Spleen (tissue), 11 donors: ENCODE results near the gene CACNA2D3. TPM values are rescaled to one million over a fixed set of nuclear protein-coding genes. Genes with fewer than 3 reads are reported as not detected.

Experiments
- DNase-seq: peaks from one replicate; pipeline ENCODE4 v3.0.0-alpha.2; 2020
- H3K27ac ChIP-seq, 8 donors: fragments of 200-600 bp; sonication (generic) in 7 of 8; 1 replicate in 4 of 8; 2 replicates in 4 of 8; pipeline versions ENCODE4 v1.5.0 to v1.8.0; 2016 to 2021; ENCODE audit warnings: inconsistent platforms in 4 of 8, mild to moderate bottlenecking in 4 of 8, moderate library complexity in 1 of 8
- H3K27me3 ChIP-seq, 7 donors: fragments of 200-600 bp; sonication (generic) in 6 of 7; replicated peaks in 1 of 7; 1 replicate in 4 of 7; 2 replicates in 3 of 7; pipeline versions ENCODE4 v1.5.0 to v1.8.0; 2016 to 2021; ENCODE audit warnings: inconsistent platforms in 3 of 7, mild to moderate bottlenecking in 1 of 7
- H3K36me3 ChIP-seq, 6 donors: fragments of 200-600 bp; sonication (generic) in 5 of 6; 1 replicate in 4 of 6; 2 replicates in 2 of 6; pipeline versions ENCODE4 v1.5.0 to v1.8.0; 2016 to 2021; ENCODE audit warnings: inconsistent platforms in 2 of 6
- H3K4me1 ChIP-seq, 6 donors: fragments of 200-600 bp; sonication (generic) in 5 of 6; 1 replicate in 3 of 6; 2 replicates in 3 of 6; pipeline versions ENCODE4 v1.5.0 to v1.8.0; 2016 to 2021; ENCODE audit warnings: inconsistent platforms in 3 of 6
- H3K4me3 ChIP-seq, 8 donors: fragments of 200-600 bp; sonication (generic) in 7 of 8; 1 replicate in 4 of 8; 2 replicates in 4 of 8; pipeline versions ENCODE4 v1.5.0 to v1.8.0; 2016 to 2021; ENCODE audit warnings: inconsistent platforms in 4 of 8, mild to moderate bottlenecking in 4 of 8, moderate library complexity in 2 of 8
- H3K9me3 ChIP-seq, 8 donors: fragments of 200-600 bp; sonication (generic) in 7 of 8; 1 replicate in 4 of 8; 2 replicates in 4 of 8; pipeline versions ENCODE4 v1.5.0 to v1.8.0; 2016 to 2021; ENCODE audit warnings: inconsistent platforms in 4 of 8
- CTCF ChIP-seq, 11 experiments: fragments of 200-600 bp in 7 of 11; fragments of 450-650 bp in 4 of 11; sonication (generic) in 4 of 11; IDR thresholded peaks in 8 of 11; conservative IDR thresholded peaks in 3 of 11; 1 replicate in 7 of 11; 2 replicates in 4 of 11; pipeline versions ENCODE4 v1.4.0 to v1.8.0; 2016 to 2021; ENCODE audit warnings: antibody characterized with exemption in 11 of 11, inconsistent platforms in 4 of 11, mild to moderate bottlenecking in 1 of 11
- POLR2A ChIP-seq, 3 donors: fragments of 450-650 bp; IDR thresholded peaks; one replicate each; pipeline ENCODE4 v1.5.1; 2017; ENCODE audit warnings: antibody characterized with exemption in 3 of 3, mild to moderate bottlenecking in 1 of 3
- POLR2AphosphoS5 ChIP-seq, 3 donors: sonication (generic); formaldehyde crosslinking; IDR thresholded peaks; one replicate each; pipeline ENCODE4 v1.5.1; 2017; ENCODE audit warnings: antibody characterized with exemption in 3 of 3
- WGBS, 5 donors: extraction: QIAGEN DNeasy Blood & Tissue Kit in 3 of 5; methylation state at CpG; one replicate each; pipeline versions ENCODE4 v1.1.5 to v1.1.7; 2013 to 2018; 5-methylcytosine and 5-hydroxymethylcytosine counted together
- intact Hi-C: fragments of 100-400 bp; cut with DNase I; formaldehyde crosslinking; loops from one replicate; pipeline ENCODE4 v1.15.0; 2023; ENCODE audit warnings: low total_unique reads
- polyA plus RNA-seq, 3 donors: library from polyadenylated mRNA; stranded (reverse); fragments of 200-250 nt; gene quantifications; one replicate each; pipeline ENCODE4 v1.2.1, GENCODE V29; 2013
- total RNA-seq, 7 donors: library from RNA; depleted of rRNA in 3 of 7; stranded (reverse); fragments of >200 nt in 3 of 7; fragmentation: NEBNext Ultra II Directional in 4 of 7; extraction: Animal tissue kit (Norgen Biotek cat#: 25700) in 4 of 7; gene quantifications; one replicate each; pipeline versions ENCODE4 v1.1.0 to v1.2.1, GENCODE V29; 2016 to 2021
- donor health status: healthy with polysubstance abuse.
- donor health status: DM: no; HTN: no; CAD: no; lungs with moderate emphysema.
- donor health status: DM: no; HTN: no; CAD: no.
- donor health status: Bipolar disorder and iron deficiency.
- donor health status: healthy.
- donor health status: DM: no; HTN: no; CAD: no.
- donor health status: DM: yes; HTN: yes; CAD: no.

CACNA2D3 gene
- total and polyA plus RNA-seq, 10 donors: 0.83 to 4.9 (median 2.9) TPM

GRCh38 chr3:54949491-54950044, 827.2 kb downstream of the CACNA2D3 start:
- intact Hi-C loops: no loop called here
- WGBS, 5 donors: 88 to 99% (median 92%) methylated on average over 4 of the region's 4 CpGs
- H3K4me1 ChIP-seq: peaks cover 0 to 7% (median under 1%) of the 10 kb centered on the region in 6 donors

GRCh38 chr3:54950391-54951003, 828.1 kb downstream of the CACNA2D3 start:
- Histone ChIP-seq H3K4me3 (no peak overlapping the region), H3K36me3 (no peaks in the 10 kb centered on the region), H3K4me1 (peaks cover 0 to 7% (median 1%) of the 10 kb centered on the region in 6 donors), H3K9me3 (no peaks in the 10 kb centered on the region), H3K27me3 (no peaks in the 10 kb centered on the region), H3K27ac (no peak overlapping the region)
- 24 to 55% (median 52%) methylated on average over 7 of the region's 7 CpGs for WGBS, 5 donors
- no peak for DNase-seq
- TF ChIP-seq POLR2AphosphoS5 (IDR thresholded peaks at IDR 0.05) (no peak), CTCF (IDR thresholded peaks at IDR 0.05 in 8 of 11, conservative IDR thresholded peaks at IDR 0.05 in 3 of 11) (no peak), POLR2A (IDR thresholded peaks at IDR 0.05) (no peak)
- intact Hi-C loops: no loop called here

More at GRCh38 chr3:54949491-54950044, 827.2 kb downstream of the CACNA2D3 start:
- H3K27ac ChIP-seq: no peak overlapping the region
- H3K4me3 ChIP-seq: no peak overlapping the region
- H3K27me3 ChIP-seq: no peaks in the 10 kb centered on the region
- H3K9me3 ChIP-seq: no peaks in the 10 kb centered on the region
- TF ChIP-seq POLR2A (IDR thresholded peaks at IDR 0.05): no peak
- no peak for TF ChIP-seq POLR2AphosphoS5 (IDR thresholded peaks at IDR 0.05)
- no peak for TF ChIP-seq CTCF (IDR thresholded peaks at IDR 0.05 in 8 of 11, conservative IDR thresholded peaks at IDR 0.05 in 3 of 11)
- no peak for DNase-seq
- no peaks in the 10 kb centered on the region for H3K36me3 ChIP-seq

GRCh38 chr3:54951405-54951804, 829.1 kb downstream of the CACNA2D3 start:
- Histone ChIP-seq H3K27ac (no peak overlapping the region), H3K4me1 (peaks cover 0 to 15% (median 1%) of the 10 kb centered on the region in 6 donors), H3K4me3 (no peak overlapping the region), H3K27me3 (no peaks in the 10 kb centered on the region), H3K9me3 (no peaks in the 10 kb centered on the region), H3K36me3 (no peaks in the 10 kb centered on the region)
- TF ChIP-seq POLR2AphosphoS5 (IDR thresholded peaks at IDR 0.05): no peak
- TF ChIP-seq CTCF (IDR thresholded peaks at IDR 0.05 in 8 of 11, conservative IDR thresholded peaks at IDR 0.05 in 3 of 11): peak in 3 of 11 experiments; percentile 11 to 49 (median 18)
- intact Hi-C loops: no loop called here
- WGBS, 5 donors: 73 to 85% (median 78%) methylated on average over 7 to 8 of the region's 8 CpGs
- no peak for DNase-seq

- WGBS, 5 donors: 49 to 71% (median 70%) methylated on average over 3 to 5 of the region's 5 CpGs
- TF ChIP-seq CTCF (IDR thresholded peaks at IDR 0.05 in 8 of 11, conservative IDR thresholded peaks at IDR 0.05 in 3 of 11) (no peak), POLR2AphosphoS5 (IDR thresholded peaks at IDR 0.05) (no peak), POLR2A (IDR thresholded peaks at IDR 0.05) (no peak)
- no peak for DNase-seq
- Histone ChIP-seq H3K27ac (no peak overlapping the region), H3K9me3 (no peaks in the 10 kb centered on the region), H3K27me3 (no peaks in the 10 kb centered on the region), H3K4me3 (no peak overlapping the region), H3K4me1 (peaks cover 0 to 19% (median 1%) of the 10 kb centered on the region in 6 donors), H3K36me3 (no peaks in the 10 kb centered on the region)
- intact Hi-C loops: no loop called here
Measured at GRCh38 chr3:54954022-54954421, 831.7 kb downstream of the CACNA2D3 start.
